Activated T-helper 17 cell treated with anti-CD3 and anti-CD28 coated beads, Interleukin-2, amount 50 U/mL, for 72 hours (primary cell): ENCODE results near the gene SMIM43. TPM values are rescaled to one million over a fixed set of nuclear protein-coding genes. Genes with fewer than 3 reads are reported as not detected.

Experiments used
- ATAC-seq: fragments of 150-1000 bp; cut with Tn5 transposase; replicated peaks from 2 replicates; pipeline ENCODE4 v1.10.0; 2021; ENCODE audit warnings: mild to moderate bottlenecking, moderate library complexity
- H3K27ac Mint-ChIP-seq: one replicate; pipeline ENCODE4 v1.8.0; 2022; ENCODE audit warnings: mixed read lengths
- H3K27me3 Mint-ChIP-seq: one replicate; pipeline ENCODE4 v1.8.0; 2022; ENCODE audit warnings: mixed read lengths
- H3K36me3 Mint-ChIP-seq: one replicate; pipeline ENCODE4 v1.8.0; 2022; ENCODE audit warnings: low read depth, mild to moderate bottlenecking, mixed read lengths
- H3K4me1 Mint-ChIP-seq: one replicate; pipeline ENCODE4 v1.8.0; 2022; ENCODE audit warnings: mixed read lengths
- H3K4me3 Mint-ChIP-seq: one replicate; pipeline ENCODE4 v1.8.0; 2022; ENCODE audit warnings: mild to moderate bottlenecking, mixed read lengths
- H3K9me3 Mint-ChIP-seq: one replicate; pipeline ENCODE4 v1.8.0; 2022; ENCODE audit warnings: mixed read lengths
- total RNA-seq, 2 donors: library from RNA; stranded (reverse); gene quantifications; one replicate each; pipeline ENCODE4 v1.2.3, GENCODE V29; 2022

Gene SMIM43
- total RNA-seq: under 1 TPM in 1 of 2 donors, not detected in 1; 0.15 TPM

DNA sequence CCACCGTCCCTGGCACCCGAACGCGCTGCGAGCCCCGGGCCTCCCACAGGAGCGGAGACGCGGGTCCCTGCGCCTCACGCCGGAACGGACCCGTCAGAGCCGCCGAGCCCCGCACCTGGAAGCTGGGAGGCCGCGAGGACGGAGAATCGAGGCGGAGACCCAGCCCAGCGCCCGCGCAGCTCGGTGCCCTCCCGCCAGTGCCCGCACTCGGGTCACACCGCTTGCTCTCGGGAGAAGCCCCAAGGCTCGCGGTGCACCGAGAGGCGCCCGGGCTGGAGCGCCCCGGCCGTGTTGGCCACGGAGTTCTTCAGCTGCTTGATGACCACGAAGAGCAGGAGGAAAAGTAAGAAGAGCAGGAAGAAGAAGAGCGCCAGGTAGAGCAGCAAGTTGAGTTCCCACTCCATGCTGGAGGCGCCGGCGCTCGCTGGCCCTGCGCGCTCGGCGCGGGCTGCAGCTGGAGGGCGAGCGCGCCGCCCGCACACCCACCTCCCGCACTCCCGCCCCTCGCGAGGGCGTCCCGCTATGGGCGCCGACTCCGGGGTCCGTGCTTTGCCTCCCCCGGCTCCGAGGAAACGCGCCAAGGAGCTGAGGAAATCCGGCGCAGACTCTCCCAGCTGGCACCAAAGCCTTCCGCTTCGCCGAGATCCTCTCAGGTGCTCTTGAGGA is at the start of gene SMIM43:
Gene SMIM43 (minus strand): TSS at position 463 of the 666 bp plus-strand sequence. CDS start 59 bp downstream, at position 404.
- no peak for ATAC-seq
- Mint-ChIP-seq H3K9me3 (no peaks in the 10 kb centered on the region), H3K36me3 (no peaks in the 10 kb centered on the region), H3K4me1 (peaks cover 5% of the 10 kb centered on the region), H3K27ac (no peak within 1 kb of the TSS), H3K27me3 (peaks cover 46% of the 10 kb centered on the region), H3K4me3 (peak within 1 kb of the TSS; percentile 47)

GRCh38 chr4:121814756-121815155 is 49.8 kb upstream of the SMIM43 start:
- H3K36me3 Mint-ChIP-seq: peaks cover 99% of the 10 kb centered on the region
- peaks cover 10% of the 10 kb centered on the region for H3K4me1 Mint-ChIP-seq
- no peak overlapping the region for H3K27ac Mint-ChIP-seq

DNA sequence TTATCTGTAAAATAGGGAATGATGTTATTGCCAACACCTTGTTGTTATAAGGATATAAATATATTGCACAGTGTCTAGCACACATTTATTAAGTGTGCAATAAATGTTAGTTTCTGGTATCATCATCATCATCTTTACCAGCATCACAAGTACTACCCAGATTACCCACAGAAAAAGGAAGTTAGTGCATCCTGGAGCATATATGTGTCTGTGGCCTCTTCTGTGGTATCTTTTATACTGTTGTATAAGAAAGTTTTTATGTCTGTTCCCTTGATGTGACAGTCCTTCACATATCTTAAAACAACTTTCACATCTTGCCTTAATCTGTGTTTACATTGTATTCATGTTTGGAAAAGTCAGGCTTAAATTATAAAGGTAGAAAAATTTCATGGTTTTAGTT is 46.2 kb upstream of the SMIM43 start:
- Mint-ChIP-seq H3K9me3 (no peaks in the 10 kb centered on the region), H3K27me3 (no peaks in the 10 kb centered on the region), H3K36me3 (peaks cover 99% of the 10 kb centered on the region), H3K4me1 (no peaks in the 10 kb centered on the region), H3K27ac (no peak overlapping the region), H3K4me3 (no peak overlapping the region)
- no peak for ATAC-seq

More at GRCh38 chr4:121814756-121815155, 49.8 kb upstream of the SMIM43 start:
- no peak for ATAC-seq
- no peaks in the 10 kb centered on the region for H3K27me3 Mint-ChIP-seq
- H3K4me3 Mint-ChIP-seq: no peak overlapping the region
- H3K9me3 Mint-ChIP-seq: no peaks in the 10 kb centered on the region

- Mint-ChIP-seq H3K36me3 (peaks cover 100% of the 10 kb centered on the region), H3K9me3 (no peaks in the 10 kb centered on the region), H3K27me3 (no peaks in the 10 kb centered on the region), H3K4me1 (peaks cover 9% of the 10 kb centered on the region), H3K4me3 (no peak overlapping the region), H3K27ac (no peak overlapping the region)
- no peak for ATAC-seq
These were observed 41.4 kb upstream of the SMIM43 start for GRCh38 chr4:121806411-121806810.

- no peak for ATAC-seq
- peak overlapping the region; percentile 90 for H3K27ac Mint-ChIP-seq
- H3K9me3 Mint-ChIP-seq: no peaks in the 10 kb centered on the region
- H3K4me1 Mint-ChIP-seq: peaks cover 27% of the 10 kb centered on the region
- H3K36me3 Mint-ChIP-seq: peaks cover 59% of the 10 kb centered on the region
- no peaks in the 10 kb centered on the region for H3K27me3 Mint-ChIP-seq
- H3K4me3 Mint-ChIP-seq: peak overlapping the region; percentile 89
These were observed 36.7 kb upstream of the SMIM43 start for GRCh38 chr4:121801715-121802075.

- ATAC-seq: peak; percentile 85
- Mint-ChIP-seq H3K9me3 (no peaks in the 10 kb centered on the region), H3K4me3 (peak within 1 kb of the TSS; percentile 89), H3K27ac (peak within 1 kb of the TSS; percentile 90), H3K27me3 (no peaks in the 10 kb centered on the region), H3K4me1 (peaks cover 27% of the 10 kb centered on the region), H3K36me3 (peaks cover 53% of the 10 kb centered on the region)
These were observed 36.2 kb upstream of the SMIM43 start, which contains the start of gene EXOSC9 for GRCh38 chr4:121800961-121801714. Gene EXOSC9 (plus strand): TSS chr4:121801323. CDS start chr4:121801425, 102 bp downstream.

DNA sequence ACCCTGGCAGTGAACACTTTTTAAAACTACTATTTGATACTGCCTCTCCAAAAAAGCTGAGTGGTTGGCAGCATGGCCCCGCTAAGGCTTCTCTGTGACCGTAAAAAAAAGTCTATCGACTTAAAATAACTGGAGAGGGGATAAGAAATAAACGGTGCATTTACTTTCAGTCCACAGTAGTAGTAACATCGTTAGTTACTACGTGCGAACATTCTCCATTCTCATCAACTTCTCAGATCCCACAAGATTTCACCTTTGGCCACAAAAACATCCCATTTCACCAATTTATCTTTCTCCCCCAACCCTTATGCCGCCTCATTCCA is 35.6 kb upstream of the SMIM43 start:
- peaks cover 27% of the 10 kb centered on the region for H3K4me1 Mint-ChIP-seq
- H3K36me3 Mint-ChIP-seq: peaks cover 48% of the 10 kb centered on the region
- H3K9me3 Mint-ChIP-seq: no peaks in the 10 kb centered on the region
- no peaks in the 10 kb centered on the region for H3K27me3 Mint-ChIP-seq
- peak overlapping the region; percentile 89 for H3K4me3 Mint-ChIP-seq
- ATAC-seq: peak; percentile 39
- peak overlapping the region; percentile 90 for H3K27ac Mint-ChIP-seq

DNA sequence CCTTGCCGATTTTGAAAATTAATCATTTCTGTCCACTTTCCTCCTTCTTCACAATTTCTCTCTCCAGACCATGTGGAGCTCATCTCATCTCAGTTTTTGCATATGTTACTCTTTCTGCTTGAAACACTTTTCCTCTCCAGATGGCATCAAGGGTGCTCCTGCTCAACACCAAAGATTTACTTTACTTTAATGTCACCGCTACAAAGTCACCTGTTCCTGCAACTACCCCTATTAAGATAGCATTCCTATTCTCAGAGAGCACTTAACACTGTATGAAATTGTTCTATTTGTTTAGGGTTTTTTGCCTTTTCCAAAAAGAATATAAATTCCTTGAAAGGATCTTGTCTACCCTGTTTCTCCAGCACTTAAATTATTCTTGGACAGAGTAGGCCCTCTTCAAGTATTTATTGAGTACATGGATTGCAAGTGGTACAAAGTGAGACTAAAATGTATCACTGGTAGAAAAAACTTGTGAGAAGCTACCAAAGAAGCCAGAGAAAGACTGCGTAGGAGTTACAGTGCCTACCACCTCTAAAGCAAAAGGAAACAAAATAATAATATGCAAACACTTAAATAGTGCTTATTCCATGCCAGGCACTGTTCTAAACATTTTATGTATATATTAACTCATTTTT is 35.0 kb upstream of the SMIM43 start:
- peak overlapping the region; percentile 89 for H3K4me3 Mint-ChIP-seq
- H3K9me3 Mint-ChIP-seq: no peaks in the 10 kb centered on the region
- H3K4me1 Mint-ChIP-seq: peaks cover 22% of the 10 kb centered on the region
- ATAC-seq: no peak
- H3K36me3 Mint-ChIP-seq: peaks cover 41% of the 10 kb centered on the region
- peak overlapping the region; percentile 90 for H3K27ac Mint-ChIP-seq
- no peaks in the 10 kb centered on the region for H3K27me3 Mint-ChIP-seq

DNA sequence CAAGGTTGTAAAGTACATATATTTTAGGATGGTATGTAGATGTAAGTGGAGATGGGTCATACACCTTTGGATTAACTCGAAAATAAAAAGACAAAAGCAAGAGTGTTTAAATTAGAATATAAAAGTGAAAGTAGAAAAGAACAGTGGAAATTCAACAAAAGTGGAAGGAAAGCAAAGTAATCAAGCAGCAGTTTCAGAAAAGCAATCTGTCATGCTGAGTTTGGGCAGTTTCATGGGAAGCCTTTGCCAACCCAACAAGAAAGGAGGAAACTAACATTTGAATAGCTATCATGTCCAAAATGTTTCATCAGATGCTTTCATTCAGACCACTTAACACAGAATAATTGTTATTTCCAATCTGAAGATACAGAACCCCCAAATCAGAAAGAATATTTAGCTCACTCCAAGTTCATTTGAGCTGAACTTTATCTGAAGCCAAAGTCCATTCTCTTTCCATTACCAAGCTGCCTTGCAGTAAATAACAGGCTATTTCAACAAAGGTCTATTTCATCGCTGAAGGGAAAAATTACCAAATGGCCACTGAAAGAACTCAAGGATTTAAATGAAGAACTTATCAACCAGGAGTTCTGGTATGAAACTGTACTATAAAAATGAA is 34.4 kb upstream of the SMIM43 start:
- no peaks in the 10 kb centered on the region for H3K27me3 Mint-ChIP-seq
- H3K27ac Mint-ChIP-seq: peak overlapping the region; percentile 90
- ATAC-seq: no peak
- peaks cover 22% of the 10 kb centered on the region for H3K4me1 Mint-ChIP-seq
- H3K4me3 Mint-ChIP-seq: peak overlapping the region; percentile 89
- peaks cover 35% of the 10 kb centered on the region for H3K36me3 Mint-ChIP-seq
- H3K9me3 Mint-ChIP-seq: no peaks in the 10 kb centered on the region

GRCh38 chr4:121796283-121796682 is 31.3 kb upstream of the SMIM43 start:
- no peak for ATAC-seq
- no peaks in the 10 kb centered on the region for H3K9me3 Mint-ChIP-seq
- peaks cover 4% of the 10 kb centered on the region for H3K36me3 Mint-ChIP-seq
- H3K4me1 Mint-ChIP-seq: peaks cover 18% of the 10 kb centered on the region
- peaks cover 3% of the 10 kb centered on the region for H3K27me3 Mint-ChIP-seq
- no peak overlapping the region for H3K4me3 Mint-ChIP-seq
- no peak overlapping the region for H3K27ac Mint-ChIP-seq

DNA sequence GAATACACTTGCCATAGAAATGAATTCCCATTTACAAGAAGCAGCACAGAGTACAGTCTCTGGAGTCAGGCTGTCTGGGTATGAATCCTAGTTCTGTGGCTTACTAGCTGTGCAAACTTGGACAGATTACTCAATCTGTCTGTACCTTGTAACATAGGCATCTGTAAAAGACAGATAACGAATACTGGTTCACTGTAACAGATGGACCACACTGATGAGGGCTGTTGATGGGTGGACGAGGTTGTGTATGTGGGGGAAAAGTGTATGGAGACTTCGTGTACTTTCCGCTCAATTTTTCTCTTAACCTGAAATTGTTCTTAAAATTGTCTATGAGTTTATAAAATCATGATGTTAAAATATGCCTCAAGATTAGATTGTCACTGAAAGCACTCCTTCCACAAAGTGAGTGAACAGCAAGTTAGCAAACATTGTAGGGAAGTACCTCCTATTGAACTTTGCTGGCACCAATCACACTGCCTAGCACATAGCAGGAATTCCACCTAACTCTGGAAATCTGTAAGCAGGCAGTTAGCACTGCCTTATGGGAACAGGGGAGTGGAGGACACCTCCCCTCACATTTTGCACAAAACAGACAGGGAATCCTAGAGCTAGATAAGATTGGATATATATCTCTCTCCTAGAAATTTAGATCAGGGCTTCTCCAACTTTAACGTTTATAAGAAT is 29.7 kb upstream of the SMIM43 start:
- H3K27me3 Mint-ChIP-seq: peaks cover 11% of the 10 kb centered on the region
- no peak for ATAC-seq
- no peaks in the 10 kb centered on the region for H3K9me3 Mint-ChIP-seq
- H3K4me3 Mint-ChIP-seq: no peak overlapping the region
- H3K27ac Mint-ChIP-seq: no peak overlapping the region
- no peaks in the 10 kb centered on the region for H3K36me3 Mint-ChIP-seq
- peaks cover 7% of the 10 kb centered on the region for H3K4me1 Mint-ChIP-seq

DNA sequence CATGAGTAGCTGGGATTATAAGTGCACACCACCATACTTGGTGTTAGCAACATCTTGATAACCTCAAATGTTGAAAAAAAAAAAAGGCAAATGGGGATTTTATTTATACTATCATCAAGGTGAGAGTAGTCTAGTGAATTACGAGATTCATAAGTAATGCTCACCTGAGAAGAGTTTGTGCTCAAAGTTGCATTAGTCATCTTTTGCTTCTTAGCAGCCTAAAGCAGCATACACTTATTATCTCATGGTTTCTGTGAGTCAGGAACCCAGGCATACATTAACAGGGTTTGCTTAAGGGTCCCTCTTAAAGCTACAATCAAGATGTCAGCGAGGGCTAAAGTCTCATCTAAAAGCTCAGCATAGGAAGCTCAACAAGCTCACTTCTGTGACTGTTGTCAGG is 28.0 kb upstream of the SMIM43 start:
- ATAC-seq: no peak
- H3K9me3 Mint-ChIP-seq: no peaks in the 10 kb centered on the region
- H3K4me1 Mint-ChIP-seq: no peaks in the 10 kb centered on the region
- H3K27ac Mint-ChIP-seq: no peak overlapping the region
- H3K27me3 Mint-ChIP-seq: peaks cover 20% of the 10 kb centered on the region
- H3K4me3 Mint-ChIP-seq: no peak overlapping the region
- H3K36me3 Mint-ChIP-seq: no peaks in the 10 kb centered on the region

GRCh38 chr4:121791481-121791880 is 26.5 kb upstream of the SMIM43 start:
- Mint-ChIP-seq H3K9me3 (no peaks in the 10 kb centered on the region), H3K4me3 (no peak overlapping the region), H3K36me3 (no peaks in the 10 kb centered on the region), H3K27ac (no peak overlapping the region), H3K27me3 (peaks cover 31% of the 10 kb centered on the region), H3K4me1 (no peaks in the 10 kb centered on the region)
- ATAC-seq: no peak

DNA sequence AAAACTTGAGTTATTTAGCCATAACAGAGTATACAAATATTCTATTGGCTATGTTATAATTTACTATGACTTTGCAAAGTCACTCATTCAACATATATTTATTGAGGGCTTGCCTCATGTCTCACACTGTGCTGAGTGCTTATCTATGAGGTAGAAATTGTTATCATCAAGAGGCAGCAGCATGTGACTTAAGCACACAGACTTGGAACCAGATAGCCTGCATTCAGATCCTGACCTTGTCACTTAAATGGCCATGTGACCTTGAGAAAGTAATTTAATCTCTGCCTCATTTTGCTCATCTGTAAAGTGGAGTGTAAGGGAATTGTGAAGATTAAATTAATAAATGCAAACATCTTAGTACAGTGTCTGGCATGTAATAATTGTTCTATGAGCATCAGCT is 26.0 kb upstream of the SMIM43 start:
- Mint-ChIP-seq H3K4me3 (no peak overlapping the region), H3K9me3 (no peaks in the 10 kb centered on the region), H3K27ac (no peak overlapping the region), H3K36me3 (no peaks in the 10 kb centered on the region), H3K4me1 (no peaks in the 10 kb centered on the region), H3K27me3 (peaks cover 36% of the 10 kb centered on the region)
- ATAC-seq: no peak
